Activated naive CD8-positive, alpha-beta T cell treated with anti-CD3 and anti-CD28 coated beads, Interleukin-2, amount 10 ng/mL, durations not matched to agents 7 days and 5 days (primary cell): ENCODE measurements around the gene ZNF534. TPM values are rescaled to one million over a fixed set of nuclear protein-coding genes. Genes with fewer than 3 reads are reported as not detected.

Experiments
- total RNA-seq, 2 experiments: library from RNA; stranded (reverse); gene quantifications; one replicate each; pipeline ENCODE4 v1.2.3, GENCODE V29; 2021

Gene ZNF534
- total RNA-seq, 2 experiments from 2014 or later: not detected

Other genes with a start within 250 kb of the ZNF534 start
- 100 to 1,000 TPM; 184 to 187 TPM for gene PPP2R1A, start 239.1 kb upstream of the ZNF534 start, total RNA-seq
- 10 to 100 TPM; 37.1 to 38.7 TPM for gene ZNF766, start 159.6 kb upstream of the ZNF534 start, total RNA-seq
- 10 to 100 TPM; 19.5 to 21.5 TPM for gene ZNF480, start 132.0 kb upstream of the ZNF534 start, total RNA-seq
- gene ZNF610, start 92.9 kb upstream of the ZNF534 start, total RNA-seq: 1 to 10 TPM; 3.3 to 3.9 TPM
- gene ZNF880, start 59.2 kb upstream of the ZNF534 start, total RNA-seq: 10 to 100 TPM; 30.1 to 31.1 TPM
- 10 to 100 TPM; 31.7 to 33.0 TPM for gene ZNF528, start 31.3 kb upstream of the ZNF534 start, total RNA-seq
- gene ZNF578, start 24.4 kb downstream of the ZNF534 start, total RNA-seq: 1 to 10 TPM; 3.4 to 4.7 TPM
- 10 to 100 TPM; 53.5 to 59.8 TPM for gene ZNF808, start 98.5 kb downstream of the ZNF534 start, total RNA-seq
- gene ZNF701, start 141.1 kb downstream of the ZNF534 start, total RNA-seq: 10 to 100 TPM; 40.2 to 40.5 TPM
- 10 to 100 TPM; 81.0 to 92.4 TPM for gene ZNF83, start 209.2 kb downstream of the ZNF534 start, total RNA-seq